Left lobe of liver (tissue), 2 donors: ENCODE data around the gene PRX. TPM values are rescaled to one million over a fixed set of nuclear protein-coding genes. Genes with fewer than 3 reads are reported as not detected.
"Not testable (repeated sequence)": the region's sequence is repeated elsewhere in the genome, so short reads cannot be mapped to it uniquely, and the experiment has no call there.

ENCODE experiments used
- ATAC-seq: fragments of 200-7000 bp; cut with Tn5 transposase; one replicate; pipeline ENCODE4 v1.9.1; 2020; ENCODE audit warnings: mild to moderate bottlenecking, moderate library complexity
- DNase-seq: peaks from one replicate; pipeline ENCODE4 v3.0.0-alpha.2; 2020; ENCODE audit warnings: low spot score
- total RNA-seq: library from RNA; stranded (reverse); gene quantifications from one replicate; pipeline ENCODE4 v1.2.1, GENCODE V29; 2021
- donor health status: DM: no; HTN: no; CAD: no; lungs with moderate emphysema.
- donor health status: DM: no; HTN: yes; CAD: no.

Gene PRX
- total RNA-seq = 0.70 TPM

- no peak for DNase-seq
- no peak for ATAC-seq
Observed at GRCh38 chr19:40413291-40413845, at the start of gene PRX. PRX (minus strand) TSS chr19:40413378; CDS start chr19:40407932, 5,446 bp downstream.

- ATAC-seq = peak; percentile 14
- DNase-seq = peak; percentile 65
Observed at GRCh38 chr19:40461669-40462221, 48.6 kb upstream of the PRX start.

GRCh38 chr19:40460185-40460584 lies 47.0 kb upstream of the PRX start:
- ATAC-seq = no peak
- DNase-seq = no peak

GRCh38 chr19:40458597-40458974 lies 45.4 kb upstream of the PRX start:
- no peak for DNase-seq
- no peak for ATAC-seq

GRCh38 chr19:40457953-40458596 lies 44.9 kb upstream of the PRX start:
- no peak for DNase-seq
- ATAC-seq = no peak

GRCh38 chr19:40457048-40457447 lies 43.9 kb upstream of the PRX start:
- DNase-seq (no peak), ATAC-seq (no peak)

GRCh38 chr19:40453943-40454342 lies 40.8 kb upstream of the PRX start:
- not testable (repeated sequence) for ATAC-seq, DNase-seq

- no peak for DNase-seq
Observed at GRCh38 chr19:40453151-40453735, 40.1 kb upstream of the PRX start.

GRCh38 chr19:40452016-40452415 lies 38.8 kb upstream of the PRX start:
- no peak for ATAC-seq
- DNase-seq = no peak

More at GRCh38 chr19:40453151-40453735, 40.1 kb upstream of the PRX start:
- no peak for ATAC-seq

GRCh38 chr19:40450664-40451063 lies 37.5 kb upstream of the PRX start:
- DNase-seq (no peak), ATAC-seq (no peak)

GRCh38 chr19:40449506-40449905 lies 36.3 kb upstream of the PRX start:
- DNase-seq (no peak), ATAC-seq (no peak)

- DNase-seq = no peak
- ATAC-seq = no peak
Observed at GRCh38 chr19:40446263-40446784, 33.1 kb upstream of the PRX start.

GRCh38 chr19:40445780-40446262 lies 32.6 kb upstream of the PRX start:
- DNase-seq = no peak
- no peak for ATAC-seq

- DNase-seq = no peak
Observed at GRCh38 chr19:40444825-40445312, 31.7 kb upstream of the PRX start.

GRCh38 chr19:40444000-40444824 lies 31.0 kb upstream of the PRX start, which contains the start of gene SERTAD3:
SERTAD3 (minus strand) TSS chr19:40444335; CDS start chr19:40442080, 2,255 bp downstream.
- DNase-seq (peak; percentile 98), ATAC-seq (peak; percentile 78)

More at GRCh38 chr19:40444825-40445312, 31.7 kb upstream of the PRX start:
- no peak for ATAC-seq

- peak; percentile 99 for DNase-seq
- ATAC-seq = peak; percentile 83
Observed at GRCh38 chr19:40443131-40443999, 30.2 kb upstream of the PRX start.

- DNase-seq = no peak
- no peak for ATAC-seq
Observed at GRCh38 chr19:40442328-40443130, 29.4 kb upstream of the PRX start.

- ATAC-seq (no peak), DNase-seq (no peak)
Observed at GRCh38 chr19:40441719-40442253, 28.6 kb upstream of the PRX start.
